Activated CD8-positive, alpha-beta memory T cell treated with anti-CD3 and anti-CD28 coated beads, Interleukin-2, amount 10 ng/mL, durations not matched to agents 7 days and 5 days (primary cell): Measurements from ENCODE around the gene CENPB. TPM values are rescaled to one million over a fixed set of nuclear protein-coding genes. Genes with fewer than 3 reads are reported as not detected.

Experiments
- ATAC-seq: fragments of 150-1000 bp; cut with Tn5 transposase; one replicate; pipeline ENCODE4 v1.10.0; 2021; ENCODE audit warnings: moderate library complexity
- CTCF ChIA-PET: fragments of 350-600 bp; sonication (Branson Sonifier 250); formaldehyde crosslinking; loops from one replicate; lab custom pipeline; 2021; ENCODE audit warnings: antibody characterized with exemption; lab: Charles Lee
- DNase-seq: peaks from one replicate; pipeline ENCODE4 v3.0.0-alpha.2; 2020
- H3K27ac Mint-ChIP-seq: one replicate; pipeline ENCODE4 v1.8.0; 2021; ENCODE audit warnings: mild to moderate bottlenecking, mixed read lengths
- H3K27me3 Mint-ChIP-seq: one replicate; pipeline ENCODE4 v1.8.0; 2021; ENCODE audit warnings: mixed read lengths
- H3K36me3 Mint-ChIP-seq: one replicate; pipeline ENCODE4 v1.8.0; 2021; ENCODE audit warnings: mild to moderate bottlenecking, mixed read lengths
- H3K4me1 Mint-ChIP-seq: one replicate; pipeline ENCODE4 v1.8.0; 2021; ENCODE audit warnings: mixed read lengths
- H3K4me3 Mint-ChIP-seq: one replicate; pipeline ENCODE4 v1.8.0; 2021; ENCODE audit warnings: mild to moderate bottlenecking, moderate library complexity, mixed read lengths
- H3K9me3 Mint-ChIP-seq: one replicate; pipeline ENCODE4 v1.8.0; 2022; ENCODE audit warnings: low read depth, mixed read lengths
- total RNA-seq, 2 experiments: library from RNA; stranded (reverse); gene quantifications; one replicate each; pipeline ENCODE4 v1.2.3, GENCODE V29; 2021

CENPB gene
- total RNA-seq, 2 experiments from 2014 or later = 76.5 to 76.8 TPM

DNA sequence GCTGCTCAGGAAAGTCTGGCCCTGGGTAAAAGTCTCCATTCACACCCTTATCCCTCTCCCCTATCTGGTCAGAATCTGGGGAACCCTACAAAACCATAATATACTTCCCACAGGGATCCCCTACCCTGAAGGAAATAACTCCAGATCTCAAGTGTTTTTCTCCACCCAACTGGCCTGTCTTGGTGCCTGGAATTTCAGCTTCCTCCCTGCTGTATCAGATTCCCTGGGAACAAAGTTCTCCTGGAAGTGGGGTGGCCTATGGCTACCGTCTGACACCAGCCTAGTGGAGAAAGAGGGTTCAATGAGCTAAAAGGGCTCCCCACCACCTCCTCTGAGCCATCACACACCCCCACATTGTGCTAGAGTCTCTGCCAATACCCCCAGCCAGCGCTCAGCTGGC, 39.1 kb downstream of the CENPB start:
- no peak for DNase-seq
- H3K4me3 Mint-ChIP-seq = no peak overlapping the region
- H3K27ac Mint-ChIP-seq = no peak overlapping the region
- H3K4me1 Mint-ChIP-seq = peaks cover 17% of the 10 kb centered on the region
- no peaks in the 10 kb centered on the region for H3K9me3 Mint-ChIP-seq
- CTCF ChIA-PET = interaction anchor here (1.2 to 9.0 kb wide), 4 partner anchors 20 to 82 kb away, joined by 3 to 80 read pairs (median 10); partner anchors contain the start of gene ADISSP
- H3K27me3 Mint-ChIP-seq = peaks cover 16% of the 10 kb centered on the region
- ATAC-seq = no peak
- no peaks in the 10 kb centered on the region for H3K36me3 Mint-ChIP-seq

GRCh38 chr20:3745686-3746173, 40.8 kb downstream of the CENPB start:
- H3K4me3 Mint-ChIP-seq = no peak overlapping the region

GRCh38 chr20:3744806-3745685, 41.5 kb downstream of the CENPB start:
- DNase-seq (peak; percentile 80), ATAC-seq (peak; percentile 72)
- peaks cover 11% of the 10 kb centered on the region for H3K27me3 Mint-ChIP-seq
- peaks cover 10% of the 10 kb centered on the region for H3K4me1 Mint-ChIP-seq
- H3K36me3 Mint-ChIP-seq = no peaks in the 10 kb centered on the region
- no peak overlapping the region for H3K27ac Mint-ChIP-seq
- H3K4me3 Mint-ChIP-seq = peak overlapping the region; percentile 34
- CTCF ChIA-PET = interaction anchor here (0.5 to 1.9 kb wide), 6 partner anchors 8 to 428 kb away, joined by 3 to 6 read pairs (median 4); no protein-coding TSS in a partner anchor
- H3K9me3 Mint-ChIP-seq = no peaks in the 10 kb centered on the region

More at GRCh38 chr20:3745686-3746173, 40.8 kb downstream of the CENPB start:
- CTCF ChIA-PET = interaction anchor here (0.5 to 1.9 kb wide), 6 partner anchors 8 to 1342 kb away, joined by 3 to 6 read pairs (median 4); no protein-coding TSS in a partner anchor
- no peaks in the 10 kb centered on the region for H3K36me3 Mint-ChIP-seq
- peaks cover 10% of the 10 kb centered on the region for H3K4me1 Mint-ChIP-seq
- H3K9me3 Mint-ChIP-seq = no peaks in the 10 kb centered on the region
- no peak for ATAC-seq
- H3K27ac Mint-ChIP-seq = no peak overlapping the region
- no peak for DNase-seq
- H3K27me3 Mint-ChIP-seq = peaks cover 12% of the 10 kb centered on the region

GRCh38 chr20:3744037-3744436, 42.5 kb downstream of the CENPB start:
- Mint-ChIP-seq H3K27me3 (peaks cover 11% of the 10 kb centered on the region), H3K4me1 (peaks cover 10% of the 10 kb centered on the region), H3K27ac (no peak overlapping the region), H3K4me3 (no peak overlapping the region), H3K9me3 (no peaks in the 10 kb centered on the region), H3K36me3 (no peaks in the 10 kb centered on the region)
- CTCF ChIA-PET = interaction anchor here (0.7 to 1.9 kb wide), 3 partner anchors 9 to 33 kb away, joined by 3 to 6 read pairs (median 5); no protein-coding TSS in a partner anchor
- ATAC-seq = no peak
- no peak for DNase-seq

DNA sequence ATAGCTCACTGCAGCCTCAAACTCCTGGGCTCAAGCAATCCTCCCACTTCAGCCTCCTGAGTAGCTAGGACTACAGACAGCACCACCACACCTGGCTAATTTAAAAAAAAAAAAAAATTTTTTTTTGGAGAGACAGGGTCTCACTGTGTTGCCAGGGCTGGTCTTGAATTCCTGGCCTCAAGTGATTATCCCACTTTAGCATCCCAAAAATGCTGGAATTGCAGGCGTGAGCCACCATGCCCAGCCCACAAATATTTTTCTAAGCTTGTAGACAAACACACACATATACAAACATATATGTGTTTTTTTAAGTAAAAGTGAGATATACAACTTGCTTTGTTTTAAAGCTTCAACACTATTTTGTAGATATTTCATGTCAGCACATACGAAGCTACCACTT, 43.3 kb downstream of the CENPB start:
- peaks cover 10% of the 10 kb centered on the region for H3K4me1 Mint-ChIP-seq
- H3K27me3 Mint-ChIP-seq = peaks cover 11% of the 10 kb centered on the region
- DNase-seq (no peak), ATAC-seq (no peak)
- no peaks in the 10 kb centered on the region for H3K9me3 Mint-ChIP-seq
- no peak overlapping the region for H3K27ac Mint-ChIP-seq
- no peak overlapping the region for H3K4me3 Mint-ChIP-seq
- CTCF ChIA-PET = interaction anchor here (1.8 kb wide), 1 partner anchor 10 kb away, joined by 6 read pairs; no protein-coding TSS in a partner anchor
- no peaks in the 10 kb centered on the region for H3K36me3 Mint-ChIP-seq

GRCh38 chr20:3741836-3742458, 44.6 kb downstream of the CENPB start:
- CTCF ChIA-PET = interaction anchor here (0.8 to 2.0 kb wide), 5 partner anchors 8 to 31 kb away, joined by 3 to 8 read pairs (median 5); no protein-coding TSS in a partner anchor

DNA sequence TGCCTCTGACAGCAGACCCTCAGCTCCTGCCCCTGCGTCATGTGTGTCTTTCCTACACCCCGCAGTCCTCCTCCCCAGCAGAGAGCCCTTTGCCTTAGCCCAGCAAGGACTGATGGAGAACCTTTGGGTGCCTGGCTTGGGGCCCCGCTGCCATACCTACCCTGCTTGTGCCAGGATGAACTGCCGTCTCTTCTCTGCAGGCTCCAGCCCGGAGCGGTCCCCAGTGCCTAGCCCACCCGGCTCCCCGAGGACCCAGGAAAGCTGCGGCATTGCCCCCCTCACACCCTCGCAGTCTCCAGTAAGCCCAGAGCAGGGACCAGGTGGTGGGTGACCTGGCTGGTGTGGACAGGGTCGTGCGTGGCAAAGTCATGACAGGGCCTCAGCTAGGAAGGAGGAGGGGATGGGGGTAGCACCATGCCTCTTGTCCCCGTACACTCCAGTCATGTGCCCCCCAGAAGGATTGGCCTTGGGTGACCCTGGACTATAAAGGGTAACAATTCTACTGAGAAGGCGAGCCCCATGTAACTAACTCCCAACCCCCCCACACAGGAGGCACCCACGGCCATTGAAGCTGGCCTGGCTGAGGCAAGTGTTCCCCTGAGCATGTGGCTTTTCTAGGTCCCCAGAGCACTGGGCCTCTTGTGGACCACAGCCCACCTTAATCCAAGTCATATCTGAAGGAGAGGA, 45.8 kb downstream of the CENPB start:
- no peaks in the 10 kb centered on the region for H3K36me3 Mint-ChIP-seq
- ATAC-seq (no peak), DNase-seq (no peak)
- H3K27ac Mint-ChIP-seq = no peak overlapping the region
- H3K9me3 Mint-ChIP-seq = no peaks in the 10 kb centered on the region
- no peak overlapping the region for H3K4me3 Mint-ChIP-seq
- CTCF ChIA-PET = interaction anchor here (0.8 to 2.0 kb wide), 7 partner anchors 9 to 31 kb away, joined by 3 to 8 read pairs (median 5); no protein-coding TSS in a partner anchor
- H3K27me3 Mint-ChIP-seq = peaks cover 9% of the 10 kb centered on the region
- H3K4me1 Mint-ChIP-seq = peaks cover 10% of the 10 kb centered on the region

More at GRCh38 chr20:3741836-3742458, 44.6 kb downstream of the CENPB start:
- no peak overlapping the region for H3K4me3 Mint-ChIP-seq
- H3K27ac Mint-ChIP-seq = no peak overlapping the region
- peaks cover 9% of the 10 kb centered on the region for H3K27me3 Mint-ChIP-seq
- H3K4me1 Mint-ChIP-seq = peaks cover 10% of the 10 kb centered on the region
- no peaks in the 10 kb centered on the region for H3K36me3 Mint-ChIP-seq
- H3K9me3 Mint-ChIP-seq = no peaks in the 10 kb centered on the region
- ATAC-seq (no peak), DNase-seq (no peak)

- Mint-ChIP-seq H3K4me3 (no peak overlapping the region), H3K9me3 (no peaks in the 10 kb centered on the region), H3K36me3 (no peaks in the 10 kb centered on the region), H3K4me1 (peaks cover 4% of the 10 kb centered on the region), H3K27me3 (peaks cover 14% of the 10 kb centered on the region), H3K27ac (no peak overlapping the region)
- CTCF ChIA-PET = interaction anchor here (1.2 to 1.4 kb wide), 3 partner anchors 10 to 30 kb away, joined by 3 to 5 read pairs (median 5); no protein-coding TSS in a partner anchor
- DNase-seq = no peak
- no peak for ATAC-seq
Observed at GRCh38 chr20:3739926-3740451, 46.6 kb downstream of the CENPB start.

GRCh38 chr20:3739054-3739925, 47.2 kb downstream of the CENPB start:
- Mint-ChIP-seq H3K27me3 (peaks cover 10% of the 10 kb centered on the region), H3K4me3 (no peak overlapping the region), H3K4me1 (no peaks in the 10 kb centered on the region), H3K36me3 (no peaks in the 10 kb centered on the region), H3K27ac (no peak overlapping the region), H3K9me3 (no peaks in the 10 kb centered on the region)
- CTCF ChIA-PET = interaction anchor here (1.2 to 1.4 kb wide), 3 partner anchors 10 to 29 kb away, joined by 3 to 5 read pairs (median 5); no protein-coding TSS in a partner anchor
- ATAC-seq = peak; percentile 13
- DNase-seq = no peak

DNA sequence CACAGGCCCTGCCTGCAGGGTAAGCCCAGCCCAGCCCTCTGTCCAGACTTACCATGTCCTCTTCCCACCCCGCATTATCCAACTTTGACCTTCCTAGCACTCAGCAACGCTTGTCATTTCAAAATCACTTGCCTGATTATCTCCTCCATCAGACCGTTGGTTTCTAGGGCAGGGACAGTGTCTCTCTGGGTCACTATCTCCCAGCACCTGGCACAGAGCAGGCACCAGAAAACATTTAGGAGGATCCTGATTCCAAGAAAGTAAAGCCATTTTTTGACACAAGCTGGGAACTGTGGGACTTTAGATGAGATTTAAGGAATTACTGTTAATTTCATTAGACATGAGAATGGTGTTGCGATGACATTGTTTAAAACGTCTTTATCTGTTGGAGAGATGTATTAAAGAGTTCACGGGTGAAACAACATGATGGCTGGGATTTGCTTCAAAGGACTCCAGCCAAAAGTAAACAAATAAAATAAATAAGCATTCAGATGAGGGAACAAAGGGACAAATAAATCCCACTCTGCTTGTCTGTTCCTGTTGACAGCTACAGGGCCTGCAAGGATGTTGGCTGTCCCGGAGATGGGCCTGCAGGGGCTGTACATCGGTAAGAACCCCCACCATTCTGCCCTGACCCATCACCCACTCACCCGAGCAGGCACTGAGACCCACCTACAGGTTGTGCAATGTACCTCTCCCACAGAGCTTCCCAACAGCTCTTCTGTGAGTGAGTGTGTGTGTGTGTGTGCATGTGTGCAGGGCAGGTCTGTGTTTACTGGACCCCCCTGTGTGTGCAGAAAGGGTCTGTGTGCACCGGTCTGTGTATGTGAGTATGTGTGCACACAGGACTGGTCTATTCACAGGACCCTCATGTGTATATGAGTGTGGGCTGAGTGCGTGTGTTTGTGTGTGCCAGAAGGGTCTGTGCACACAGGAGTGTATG, 48.2 kb downstream of the CENPB start:
- no peaks in the 10 kb centered on the region for H3K9me3 Mint-ChIP-seq
- CTCF ChIA-PET = interaction anchor here (1.6 kb wide), 1 partner anchor 28 kb away, joined by 7 read pairs; no protein-coding TSS in a partner anchor
- peaks cover 13% of the 10 kb centered on the region for H3K27me3 Mint-ChIP-seq
- no peaks in the 10 kb centered on the region for H3K36me3 Mint-ChIP-seq
- DNase-seq (no peak), ATAC-seq (no peak)
- no peak overlapping the region for H3K4me3 Mint-ChIP-seq
- H3K27ac Mint-ChIP-seq = no peak overlapping the region
- no peaks in the 10 kb centered on the region for H3K4me1 Mint-ChIP-seq

- H3K27me3 Mint-ChIP-seq = peaks cover 34% of the 10 kb centered on the region
- H3K9me3 Mint-ChIP-seq = no peaks in the 10 kb centered on the region
- no peak overlapping the region for H3K27ac Mint-ChIP-seq
- H3K36me3 Mint-ChIP-seq = no peaks in the 10 kb centered on the region
- CTCF ChIA-PET = interaction anchor here (1.4 to 2.0 kb wide), 2 partner anchors 17 to 32 kb away, joined by 3 to 7 read pairs; partner anchors contain the start of gene ADISSP
- DNase-seq = no peak
- no peak for ATAC-seq
- H3K4me3 Mint-ChIP-seq = no peak overlapping the region
- no peaks in the 10 kb centered on the region for H3K4me1 Mint-ChIP-seq
Observed at GRCh38 chr20:3735768-3736167, 50.8 kb downstream of the CENPB start.
